Measurements from ENCODE around the gene CANX.

DNA sequence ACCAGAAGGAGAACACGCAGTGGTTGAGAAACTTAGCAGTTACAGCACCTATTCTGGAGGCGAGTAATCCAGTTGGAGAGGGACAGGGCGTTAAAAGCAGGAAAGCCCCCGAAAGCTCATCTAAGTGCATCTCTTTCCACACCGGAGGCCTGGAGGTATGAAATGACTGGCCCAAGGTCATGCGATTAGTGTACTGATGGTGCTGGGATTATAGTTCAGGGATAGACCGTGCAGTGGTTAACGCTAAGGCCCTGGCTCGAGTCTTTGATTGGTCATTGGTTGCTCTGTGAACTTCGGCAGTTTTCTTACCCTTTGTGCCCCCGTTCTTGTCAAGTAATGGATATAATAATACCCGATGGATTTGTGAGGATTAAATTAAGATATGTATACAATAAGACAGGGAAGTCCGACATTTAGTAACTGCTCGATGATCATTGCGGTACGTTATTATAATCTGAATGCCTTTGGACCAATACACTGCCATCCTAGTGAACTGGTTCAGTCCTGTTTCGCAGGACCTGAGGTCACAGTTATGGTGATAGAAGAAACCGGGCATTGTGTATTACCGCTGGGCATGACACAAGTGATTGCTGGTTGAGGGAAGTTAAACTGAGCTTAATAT is 960 bp downstream of the CANX start:
- TF ChIP-seq, protein P1, sequence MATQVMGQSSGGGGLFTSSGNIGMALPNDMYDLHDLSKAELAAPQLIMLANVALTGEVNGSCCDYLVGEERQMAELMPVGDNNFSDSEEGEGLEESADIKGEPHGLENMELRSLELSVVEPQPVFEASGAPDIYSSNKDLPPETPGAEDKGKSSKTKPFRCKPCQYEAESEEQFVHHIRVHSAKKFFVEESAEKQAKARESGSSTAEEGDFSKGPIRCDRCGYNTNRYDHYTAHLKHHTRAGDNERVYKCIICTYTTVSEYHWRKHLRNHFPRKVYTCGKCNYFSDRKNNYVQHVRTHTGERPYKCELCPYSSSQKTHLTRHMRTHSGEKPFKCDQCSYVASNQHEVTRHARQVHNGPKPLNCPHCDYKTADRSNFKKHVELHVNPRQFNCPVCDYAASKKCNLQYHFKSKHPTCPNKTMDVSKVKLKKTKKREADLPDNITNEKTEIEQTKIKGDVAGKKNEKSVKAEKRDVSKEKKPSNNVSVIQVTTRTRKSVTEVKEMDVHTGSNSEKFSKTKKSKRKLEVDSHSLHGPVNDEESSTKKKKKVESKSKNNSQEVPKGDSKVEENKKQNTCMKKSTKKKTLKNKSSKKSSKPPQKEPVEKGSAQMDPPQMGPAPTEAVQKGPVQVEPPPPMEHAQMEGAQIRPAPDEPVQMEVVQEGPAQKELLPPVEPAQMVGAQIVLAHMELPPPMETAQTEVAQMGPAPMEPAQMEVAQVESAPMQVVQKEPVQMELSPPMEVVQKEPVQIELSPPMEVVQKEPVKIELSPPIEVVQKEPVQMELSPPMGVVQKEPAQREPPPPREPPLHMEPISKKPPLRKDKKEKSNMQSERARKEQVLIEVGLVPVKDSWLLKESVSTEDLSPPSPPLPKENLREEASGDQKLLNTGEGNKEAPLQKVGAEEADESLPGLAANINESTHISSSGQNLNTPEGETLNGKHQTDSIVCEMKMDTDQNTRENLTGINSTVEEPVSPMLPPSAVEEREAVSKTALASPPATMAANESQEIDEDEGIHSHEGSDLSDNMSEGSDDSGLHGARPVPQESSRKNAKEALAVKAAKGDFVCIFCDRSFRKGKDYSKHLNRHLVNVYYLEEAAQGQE (IDR thresholded peaks at IDR 0.05; ENCODE audit: low read depth): no peak
- no peak for TF ChIP-seq NFIC (IDR thresholded peaks at IDR 0.05)
